Fibroblast of peridontal ligament (primary cell): Measurements from ENCODE around the gene NAIF1.

ENCODE experiments used
- DNase-seq: peaks from one replicate; pipeline ENCODE4 v3.0.0-alpha.2; 2010; ENCODE audit errors: extremely low read depth

NAIF1 gene

GRCh38 chr9:128102861-128103588 is 35.9 kb upstream of the NAIF1 start:
- DNase-seq, result no peak

GRCh38 chr9:128102196-128102595 is 35.1 kb upstream of the NAIF1 start:
- no peak for DNase-seq

GRCh38 chr9:128101690-128102089 is 34.6 kb upstream of the NAIF1 start:
- DNase-seq, result no peak

GRCh38 chr9:128101231-128101661 is 34.1 kb upstream of the NAIF1 start:
- DNase-seq, result no peak

- no peak for DNase-seq
Observed at GRCh38 chr9:128100581-128100980, 33.5 kb upstream of the NAIF1 start.

GRCh38 chr9:128099932-128100491 is 32.9 kb upstream of the NAIF1 start:
- DNase-seq, result no peak

- DNase-seq, result no peak
Observed at GRCh38 chr9:128099231-128099931, 32.3 kb upstream of the NAIF1 start.

- peak; percentile 97 for DNase-seq
Observed at GRCh38 chr9:128098297-128099230, 31.4 kb upstream of the NAIF1 start.

GRCh38 chr9:128097543-128098296 is 30.6 kb upstream of the NAIF1 start:
- no peak for DNase-seq

- DNase-seq, result no peak
Observed at GRCh38 chr9:128096616-128097536, 29.8 kb upstream of the NAIF1 start.

GRCh38 chr9:128094950-128095544 is 27.9 kb upstream of the NAIF1 start:
- no peak for DNase-seq

- peak; percentile 98 for DNase-seq
Observed at GRCh38 chr9:128094166-128094949, 27.2 kb upstream of the NAIF1 start.

- DNase-seq, result no peak
Observed at GRCh38 chr9:128093011-128093410, 25.9 kb upstream of the NAIF1 start.

- no peak for DNase-seq
Observed at GRCh38 chr9:128092199-128092977, 25.3 kb upstream of the NAIF1 start.

GRCh38 chr9:128091571-128091970 is 24.5 kb upstream of the NAIF1 start:
- no peak for DNase-seq

GRCh38 chr9:128091144-128091543 is 24.0 kb upstream of the NAIF1 start:
- peak; percentile 97 for DNase-seq

GRCh38 chr9:128089299-128089698 is 22.2 kb upstream of the NAIF1 start:
- DNase-seq, result no peak
